GM18505 (cell line): Measurements from ENCODE around the gene THAP5.

Experiments
- ATAC-seq: cut with Tn5 transposase; IDR thresholded peaks from one replicate; pipeline ENCODE4 v1.9.1; 2021; ENCODE audit not compliant: unreplicated experiment
- POLR2A ChIP-seq: IDR thresholded peaks from 4 replicates; pipeline ENCODE4 v1.6.1; 2011; ENCODE audit warnings: borderline replicate concordance; ENCODE audit not compliant: insufficient read depth, insufficient read length; ENCODE audit errors: extremely low read depth

The THAP5 gene

DNA sequence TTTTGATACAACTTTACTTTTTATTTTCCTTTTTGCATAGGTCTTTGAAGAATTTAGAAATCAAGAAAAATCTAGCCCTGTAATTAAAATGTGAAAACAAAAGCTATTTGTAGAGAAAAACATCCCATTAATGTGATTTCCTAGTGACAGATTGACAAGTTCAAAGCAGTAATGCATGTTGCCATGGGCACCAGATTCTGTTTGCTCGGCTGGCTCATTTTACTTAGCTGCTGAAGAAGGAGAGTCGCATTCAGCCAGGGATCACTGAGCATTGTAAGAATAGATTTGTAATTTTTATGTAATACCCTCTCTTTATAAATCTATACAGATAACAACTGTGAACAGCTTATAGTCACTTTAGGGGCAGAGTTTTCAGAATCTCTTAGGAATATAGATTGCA, 28.6 kb upstream of the THAP5 start:
- TF ChIP-seq POLR2A, result no peak
- no peak for ATAC-seq

DNA sequence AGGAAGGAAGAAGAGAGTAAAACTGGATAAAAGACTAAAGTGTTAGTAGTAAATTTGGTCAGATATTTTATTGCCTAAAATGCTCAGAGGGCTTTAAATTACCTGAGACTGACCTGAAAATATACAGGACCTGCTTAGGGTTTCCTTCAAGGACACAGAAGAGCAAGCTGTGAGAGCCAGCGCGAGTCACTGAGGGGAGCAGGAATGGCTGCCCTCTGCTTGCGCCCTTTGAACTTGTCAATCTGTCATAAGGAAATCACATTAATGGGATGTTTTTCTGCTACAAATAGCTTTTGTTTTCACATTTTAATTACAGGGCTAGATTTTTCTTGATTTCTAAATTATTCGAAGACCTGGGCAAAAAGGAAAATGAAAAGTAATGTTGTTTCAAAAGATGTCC, 27.1 kb upstream of the THAP5 start:
- TF ChIP-seq POLR2A, result no peak

GRCh38 chr7:108592646-108593201, 23.2 kb upstream of the THAP5 start:
- TF ChIP-seq POLR2A, result no peak
- ATAC-seq, result no peak

More for the DNA sequence above, 27.1 kb upstream of the THAP5 start:
- ATAC-seq, result no peak

- no peak for TF ChIP-seq POLR2A
- no peak for ATAC-seq
Measured at GRCh38 chr7:108590606-108591005, 21.1 kb upstream of the THAP5 start.

GRCh38 chr7:108589874-108590273, 20.4 kb upstream of the THAP5 start:
- no peak for TF ChIP-seq POLR2A
- no peak for ATAC-seq

GRCh38 chr7:108589199-108589598, 19.7 kb upstream of the THAP5 start:
- no peak for ATAC-seq
- no peak for TF ChIP-seq POLR2A

DNA sequence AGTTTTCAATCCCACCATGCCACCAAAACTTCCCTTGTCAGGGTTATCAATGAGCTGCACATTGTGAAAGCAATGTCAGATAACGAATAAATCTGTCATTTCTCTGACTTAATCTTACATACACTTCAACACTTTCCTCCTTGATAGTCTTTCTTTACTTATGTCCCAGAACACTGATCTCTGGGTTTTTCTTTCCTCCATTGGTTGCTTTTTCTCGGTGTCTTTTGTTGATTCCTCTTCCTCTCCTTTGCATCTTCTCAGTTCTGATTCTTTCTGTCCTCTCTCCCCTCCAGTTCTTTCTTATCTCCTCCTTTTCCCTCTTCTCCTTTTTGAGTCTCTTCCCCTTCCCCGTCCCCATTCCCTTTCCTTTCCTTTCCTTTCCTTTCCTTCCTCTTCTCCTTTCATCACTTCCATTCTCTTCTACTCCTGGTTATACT, 16.8 kb upstream of the THAP5 start:
- no peak for TF ChIP-seq POLR2A
- ATAC-seq, result no peak

DNA sequence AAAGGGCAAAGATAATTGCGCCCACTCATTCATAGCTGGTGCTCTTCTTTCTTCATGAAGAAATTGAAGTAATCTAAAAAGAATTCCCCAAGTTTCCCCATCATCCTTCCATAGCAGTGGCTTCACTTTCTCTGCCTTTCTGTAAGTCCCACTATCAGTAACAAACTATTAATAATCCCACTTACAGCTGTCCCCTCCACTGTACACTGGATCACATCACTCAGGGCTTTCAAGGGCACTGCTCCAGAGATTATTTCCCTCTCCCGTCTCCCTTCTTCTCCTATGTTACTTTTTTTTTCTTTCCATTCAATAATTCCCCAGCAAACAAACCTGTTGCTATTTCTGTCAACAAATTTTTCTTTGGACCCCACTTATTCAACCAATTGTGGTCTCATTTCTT, 16.3 kb upstream of the THAP5 start:
- no peak for TF ChIP-seq POLR2A
- ATAC-seq, result no peak

GRCh38 chr7:108584211-108584610, 14.7 kb upstream of the THAP5 start:
- TF ChIP-seq POLR2A, result no peak
- no peak for ATAC-seq

DNA sequence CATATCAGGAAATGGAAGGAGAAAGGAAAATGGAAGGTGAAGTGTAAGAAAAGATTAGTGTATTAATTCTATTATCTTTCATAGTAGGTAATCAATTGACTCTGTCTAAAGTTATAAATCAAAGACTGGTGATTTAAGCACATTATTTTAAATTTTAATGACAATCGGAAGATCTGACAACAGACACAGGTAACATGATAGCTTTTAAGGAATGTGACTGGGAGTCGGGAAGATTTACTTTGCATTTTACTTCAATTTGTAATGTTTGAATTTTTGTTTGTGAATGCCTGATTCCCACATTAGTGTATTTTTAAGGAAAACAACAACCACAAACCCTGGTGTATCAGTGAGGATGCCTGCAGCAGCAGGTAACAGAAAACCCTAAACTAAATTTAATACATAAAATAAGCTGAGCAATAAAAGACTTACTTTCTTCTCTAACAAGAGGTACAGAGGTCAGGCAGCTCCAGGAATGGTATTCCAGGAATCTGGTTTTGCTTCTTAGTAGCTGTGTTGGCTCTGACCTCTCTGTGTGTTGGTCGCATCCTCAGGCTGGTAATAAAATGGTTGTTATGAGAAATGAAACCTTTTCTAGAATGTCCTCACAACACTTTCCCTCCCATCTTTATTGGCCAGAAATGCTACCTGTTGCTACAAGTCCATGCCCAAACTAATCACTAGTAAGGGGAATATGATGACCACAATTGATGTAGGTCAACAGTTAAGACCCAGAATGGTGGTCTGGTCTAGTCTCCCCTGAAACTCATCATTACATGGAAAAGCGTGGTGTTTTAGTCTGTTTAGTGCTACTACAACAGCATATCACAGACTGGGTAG, 12.4 kb upstream of the THAP5 start:
- no peak for TF ChIP-seq POLR2A
- ATAC-seq, result no peak

- no peak for TF ChIP-seq POLR2A
- ATAC-seq, result no peak
Measured at GRCh38 chr7:108580298-108580697, 10.8 kb upstream of the THAP5 start.

GRCh38 chr7:108578937-108579336, 9.4 kb upstream of the THAP5 start:
- ATAC-seq, result no peak
- TF ChIP-seq POLR2A, result no peak

DNA sequence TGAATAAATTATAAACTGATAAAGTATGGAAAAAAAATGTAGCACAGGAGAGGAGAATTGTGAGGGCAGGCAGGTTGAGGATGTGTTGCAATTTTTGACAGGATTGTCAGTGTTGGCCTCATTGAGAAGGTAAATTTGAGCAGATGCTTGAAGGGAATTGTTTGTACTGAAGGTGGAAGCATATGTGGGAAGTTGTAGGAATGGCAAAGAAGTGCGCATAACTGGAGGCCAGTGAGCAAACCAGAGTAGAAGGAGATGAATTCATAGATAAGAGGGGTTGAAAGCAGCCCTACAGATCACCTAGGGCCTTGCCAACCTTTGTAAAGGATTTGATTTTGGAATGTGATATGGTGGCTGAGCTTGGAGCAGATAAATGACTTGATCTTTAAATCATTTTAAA, 6.6 kb upstream of the THAP5 start:
- TF ChIP-seq POLR2A, result no peak
- no peak for ATAC-seq

DNA sequence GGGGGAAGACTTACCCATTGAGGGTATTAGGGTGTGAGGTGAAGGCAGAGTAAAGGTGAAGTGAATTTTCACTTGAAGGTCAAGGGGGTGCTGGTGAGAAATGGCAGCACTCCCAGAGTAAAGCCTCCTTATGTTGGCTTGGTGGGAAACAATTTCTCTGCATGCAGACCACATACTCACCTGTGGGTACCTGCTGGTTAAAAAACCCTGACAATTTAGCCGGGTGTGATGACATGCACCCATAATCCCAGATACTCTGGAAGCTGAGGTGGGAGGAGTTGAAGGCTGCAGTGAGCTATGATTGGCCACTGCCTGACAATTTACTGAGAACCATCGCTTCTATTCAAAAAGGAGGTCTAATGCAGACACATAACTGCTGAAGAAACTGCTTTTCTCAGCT, 5.7 kb upstream of the THAP5 start:
- no peak for ATAC-seq
- no peak for TF ChIP-seq POLR2A
